HEK293 (cell line): ENCODE measurements around the gene IFNL2.

Experiments
- CTCF ChIA-PET: fragments of 350-600 bp; formaldehyde crosslinking; extraction: SDS; loops from one replicate; lab custom pipeline; 2021; ENCODE audit warnings: antibody characterized with exemption; lab: Yijun Ruan, JAX
- POLR2A ChIA-PET: fragments of 300-600 bp; formaldehyde crosslinking; extraction: SDS; loops from one replicate; lab custom pipeline; 2020; ENCODE audit warnings: antibody characterized with exemption, inconsistent platforms; lab: Yijun Ruan, JAX
- H3K27ac ChIP-seq: fragments of 200-500 bp; sonication (Bioruptor generic); 2 replicates; pipeline ENCODE4 v1.5.1; 2014; ENCODE audit warnings: low read depth, low read length, control low read depth, inconsistent platforms; ENCODE audit errors: extremely low read depth
- H3K36me3 ChIP-seq, 2 experiments: fragments of 200-500 bp in 1 of 2; sonication (Bioruptor generic) in 1 of 2; 1 replicate in 1 of 2; 2 replicates in 1 of 2; pipeline ENCODE4 v1.5.1; 2014 to 2017; ENCODE audit warnings: inconsistent platforms in 2 of 2, low read length in 2 of 2; ENCODE audit not compliant: control insufficient read depth in 2 of 2, insufficient read depth in 1 of 2
- H3K4me1 ChIP-seq: fragments of 200-500 bp; sonication (Bioruptor generic); 2 replicates; pipeline ENCODE4 v1.5.1; 2014; ENCODE audit warnings: mild to moderate bottlenecking, low read length, inconsistent platforms; ENCODE audit not compliant: control insufficient read depth, insufficient read depth
- H3K4me3 ChIP-seq: 2 replicates; pipeline ENCODE4 v1.5.1; 2011; ENCODE audit warnings: low read depth, mild to moderate bottlenecking, control low read depth, low read length, moderate library complexity
- H3K9me3 ChIP-seq: fragments of 200-500 bp; sonication (Bioruptor generic); 2 replicates; pipeline ENCODE4 v1.5.1; 2014; ENCODE audit warnings: low read depth, low read length, inconsistent platforms; ENCODE audit not compliant: control insufficient read depth, insufficient read depth
- BCL11B ChIP-seq: fragments of 450-650 bp; formaldehyde crosslinking; IDR thresholded peaks from 2 replicates; pipeline ENCODE4 v1.5.1; 2016; ENCODE audit warnings: low read depth, missing biosample characterization, missing genetic modification characterization
- EGR2 ChIP-seq: fragments of 450-650 bp; formaldehyde crosslinking; IDR thresholded peaks from 2 replicates; pipeline ENCODE4 v1.5.1; 2016; ENCODE audit warnings: low read depth, missing biosample characterization, missing genetic modification characterization
- FEZF1 ChIP-seq: fragments of 450-650 bp; formaldehyde crosslinking; IDR thresholded peaks from 2 replicates; pipeline ENCODE4 v1.5.1; 2016; ENCODE audit warnings: missing biosample characterization, missing genetic modification characterization
- KLF1 ChIP-seq: fragments of 450-650 bp; formaldehyde crosslinking; IDR thresholded peaks from 2 replicates; pipeline ENCODE4 v1.5.1; 2016; ENCODE audit warnings: missing biosample characterization, missing genetic modification characterization
- KLF9 ChIP-seq: fragments of 450-650 bp; formaldehyde crosslinking; IDR thresholded peaks from 2 replicates; pipeline ENCODE4 v1.5.1; 2016; ENCODE audit warnings: missing biosample characterization, missing genetic modification characterization, low read depth
- PATZ1 ChIP-seq: fragments of 450-650 bp; formaldehyde crosslinking; IDR thresholded peaks from 2 replicates; pipeline ENCODE4 v1.5.1; 2016; ENCODE audit warnings: missing biosample characterization, missing genetic modification characterization
- RBAK ChIP-seq: fragments of 450-650 bp; formaldehyde crosslinking; IDR thresholded peaks from 2 replicates; pipeline ENCODE4 v1.5.1; 2016; ENCODE audit warnings: missing biosample characterization, missing genetic modification characterization
- SP2 ChIP-seq: fragments of 450-650 bp; formaldehyde crosslinking; IDR thresholded peaks from 2 replicates; pipeline ENCODE4 v1.5.1; 2016; ENCODE audit warnings: missing biosample characterization, missing genetic modification characterization
- SP3 ChIP-seq: fragments of 450-650 bp; formaldehyde crosslinking; IDR thresholded peaks from 2 replicates; pipeline ENCODE4 v1.5.1; 2016; ENCODE audit warnings: missing biosample characterization, missing genetic modification characterization
- ZBTB1 ChIP-seq: fragments of 450-650 bp; formaldehyde crosslinking; IDR thresholded peaks from 2 replicates; pipeline ENCODE4 v1.5.1; 2016; ENCODE audit warnings: missing biosample characterization, missing genetic modification characterization
- ZBTB48 ChIP-seq: fragments of 450-650 bp; formaldehyde crosslinking; IDR thresholded peaks from 2 replicates; pipeline ENCODE4 v1.5.1; 2016; ENCODE audit warnings: missing biosample characterization, missing genetic modification characterization
- ZFHX2 ChIP-seq: fragments of 450-650 bp; formaldehyde crosslinking; conservative IDR thresholded peaks from 2 replicates; pipeline ENCODE4 v1.5.1; 2016; ENCODE audit warnings: missing biosample characterization, missing genetic modification characterization
- ZFP69B ChIP-seq: fragments of 450-650 bp; formaldehyde crosslinking; IDR thresholded peaks from 2 replicates; pipeline ENCODE4 v1.5.1; 2016; ENCODE audit warnings: missing biosample characterization, missing genetic modification characterization
- ZNF148 ChIP-seq: fragments of 450-650 bp; formaldehyde crosslinking; IDR thresholded peaks from 2 replicates; pipeline ENCODE4 v1.5.0; 2017; ENCODE audit warnings: missing biosample characterization, missing genetic modification characterization, borderline replicate concordance
- ZNF155 ChIP-seq: fragments of 450-650 bp; formaldehyde crosslinking; IDR thresholded peaks from 2 replicates; pipeline ENCODE4 v1.5.1; 2016; ENCODE audit warnings: missing biosample characterization, missing genetic modification characterization
- ZNF211 ChIP-seq: fragments of 450-650 bp; formaldehyde crosslinking; IDR thresholded peaks from 2 replicates; pipeline ENCODE4 v1.5.1; 2016; ENCODE audit warnings: low read depth, missing biosample characterization, missing genetic modification characterization
- ZNF26 ChIP-seq: fragments of 450-650 bp; formaldehyde crosslinking; IDR thresholded peaks from 2 replicates; pipeline ENCODE4 v1.5.1; 2016; ENCODE audit warnings: missing biosample characterization, missing genetic modification characterization
- ZNF274 ChIP-seq, 2 experiments: fragments of 200-500 bp in 1 of 2; fragments of 450-650 bp in 1 of 2; sonication (Bioruptor generic) in 1 of 2; formaldehyde crosslinking in 1 of 2; IDR thresholded peaks; 2 replicates each; pipeline versions ENCODE4 v1.5.1 to v1.6.1; 2014 to 2016; ENCODE audit warnings: borderline replicate concordance in 1 of 2, inconsistent platforms in 1 of 2, low read length in 1 of 2, missing biosample characterization in 1 of 2, missing genetic modification characterization in 1 of 2
- ZNF280C ChIP-seq: fragments of 450-650 bp; formaldehyde crosslinking; IDR thresholded peaks from 2 replicates; pipeline ENCODE4 v1.5.1; 2016; ENCODE audit warnings: missing biosample characterization, missing genetic modification characterization
- ZNF366 ChIP-seq: fragments of 450-650 bp; formaldehyde crosslinking; conservative IDR thresholded peaks from 2 replicates; pipeline ENCODE4 v1.5.1; 2016; ENCODE audit warnings: missing biosample characterization, missing genetic modification characterization
- ZNF398 ChIP-seq: fragments of 450-650 bp; formaldehyde crosslinking; IDR thresholded peaks from 2 replicates; pipeline ENCODE4 v1.5.1; 2017; ENCODE audit warnings: missing biosample characterization, missing genetic modification characterization
- ZNF488 ChIP-seq: fragments of 450-650 bp; formaldehyde crosslinking; IDR thresholded peaks from 2 replicates; pipeline ENCODE4 v1.5.1; 2016; ENCODE audit warnings: missing biosample characterization, missing genetic modification characterization
- ZNF513 ChIP-seq: fragments of 450-650 bp; IDR thresholded peaks from 2 replicates; pipeline ENCODE4 v1.5.1; 2018; ENCODE audit warnings: missing biosample characterization, missing genetic modification characterization
- ZSCAN23 ChIP-seq: fragments of 450-650 bp; formaldehyde crosslinking; IDR thresholded peaks from 2 replicates; pipeline ENCODE4 v1.5.1; 2016; ENCODE audit warnings: missing biosample characterization, missing genetic modification characterization

Gene IFNL2

GRCh38 chr19:39310558-39311311, 42.5 kb downstream of the IFNL2 start:
- ChIA-PET CTCF (interaction anchor here (0.6 to 1.8 kb wide), 10 partner anchors 11 to 1074 kb away, joined by 3 to 16 read pairs (median 4); partner anchors contain the start of gene IFNL1), POLR2A (interaction anchor here (0.6 to 1.1 kb wide), 6 partner anchors 10 to 125 kb away, joined by 3 read pairs; partner anchors contain the start of genes LRFN1, RPS16 and SAMD4B)
- H3K4me3 ChIP-seq: no peak overlapping the region
- TF ChIP-seq ZNF155 (no peak), ZSCAN23 (tag by site-specific recombination) (no peak), FEZF1 (tag by site-specific recombination) (no peak), KLF1 (peak; percentile 81), SP3 (tag by site-specific recombination) (peak; percentile 84), SP2 (tag by site-specific recombination) (peak; percentile 68), ZNF280C (tag by site-specific recombination) (no peak), RBAK (tag by site-specific recombination) (no peak), ZNF366 (no peak), ZBTB48 (peak; percentile 25), BCL11B (no peak), ZBTB1 (no peak), ZNF488 (tag by site-specific recombination) (no peak), ZNF148 (tag by site-specific recombination) (no peak), ZNF26 (no peak), ZFHX2 (tag by site-specific recombination) (peak; percentile 99), ZNF398 (peak; percentile 58), PATZ1 (tag by site-specific recombination) (0 out of 2 replicates have a peak, but pooled peaks have one; percentile 6), ZNF211 (tag by site-specific recombination) (no peak), KLF9 (0 out of 2 replicates have a peak, but pooled peaks have one; percentile 45), EGR2 (tag by site-specific recombination) (peak; percentile 100), ZFP69B (tag by site-specific recombination) (peak; percentile 76), ZNF274 (IDR thresholded peaks at IDR 0.05; ENCODE audit: low read length) (no peak), ZNF274 (tag by site-specific recombination; IDR thresholded peaks at IDR 0.05; ENCODE audit: borderline replicate concordance) (no peak), ZNF513 (no peak)

More at GRCh38 chr19:39310558-39311311, 42.5 kb downstream of the IFNL2 start:
- Histone ChIP-seq H3K36me3 (peaks cover 64 to 68% of the 10 kb centered on the region in 2 experiments), H3K4me1 (peaks cover 13% of the 10 kb centered on the region), H3K9me3 (no peaks in the 10 kb centered on the region), H3K27ac (no peak overlapping the region)
